Neural progenitor cell (in vitro differentiated cells): ENCODE measurements around the gene POU5F1. TPM values are rescaled to one million over a fixed set of nuclear protein-coding genes. Genes with fewer than 3 reads are reported as not detected.

Source experiments
- DNase-seq: peaks from one replicate; pipeline ENCODE4 v3.0.0-alpha.2; 2016; ENCODE audit warnings: low spot score
- H2AFZ ChIP-seq: fragments of 200-600 bp; sonication (generic); replicated peaks from 2 replicates; pipeline ENCODE4 v1.6.1; 2016; ENCODE audit warnings: antibody characterized with exemption
- H3F3A ChIP-seq: fragments of 200-600 bp; sonication (generic); 2 replicates; pipeline ENCODE4 v1.6.1; 2016; ENCODE audit warnings: antibody characterized with exemption, low read depth
- H3K27ac ChIP-seq: fragments of 200-600 bp; sonication (generic); 2 replicates; pipeline ENCODE4 v1.5.1; 2016; ENCODE audit warnings: mild to moderate bottlenecking
- H3K27me3 ChIP-seq: fragments of 200-600 bp; sonication (generic); 2 replicates; pipeline ENCODE4 v1.6.1; 2016; ENCODE audit warnings: mild to moderate bottlenecking, moderate library complexity
- H3K36me3 ChIP-seq: fragments of 200-600 bp; sonication (generic); 2 replicates; pipeline ENCODE4 v1.5.1; 2016
- H3K4me1 ChIP-seq: fragments of 200-600 bp; sonication (generic); 2 replicates; pipeline ENCODE4 v1.6.1; 2016; ENCODE audit warnings: mixed run types
- H3K4me2 ChIP-seq: fragments of 200-600 bp; sonication (generic); 2 replicates; pipeline ENCODE4 v1.6.1; 2016
- H3K4me3 ChIP-seq: fragments of 200-600 bp; sonication (generic); 2 replicates; pipeline ENCODE4 v1.5.1; 2016
- H3K79me2 ChIP-seq: fragments of 200-600 bp; sonication (generic); 2 replicates; pipeline ENCODE4 v1.6.1; 2016; ENCODE audit warnings: low read depth
- H3K9ac ChIP-seq: fragments of 200-600 bp; sonication (generic); 2 replicates; pipeline ENCODE4 v1.6.1; 2016
- H3K9me3 ChIP-seq: fragments of 200-600 bp; sonication (generic); 2 replicates; pipeline ENCODE4 v1.5.1; 2016; ENCODE audit warnings: low read depth
- H4K20me1 ChIP-seq: fragments of 200-600 bp; sonication (generic); 2 replicates; pipeline ENCODE4 v1.6.1; 2016; ENCODE audit warnings: low read depth
- H3K27ac Mint-ChIP-seq: 3 replicates; pipeline ENCODE4 v1.8.0; 2021; ENCODE audit warnings: mixed read lengths
- H3K27me3 Mint-ChIP-seq: 2 replicates; pipeline ENCODE4 v1.8.0; 2022; ENCODE audit warnings: low read depth, mild to moderate bottlenecking, inconsistent platforms, moderate library complexity, mixed read lengths; ENCODE audit not compliant: insufficient read depth
- H3K36me3 Mint-ChIP-seq: 3 replicates; pipeline ENCODE4 v1.8.0; 2021; ENCODE audit warnings: mixed read lengths
- H3K4me1 Mint-ChIP-seq: 3 replicates; pipeline ENCODE4 v1.8.0; 2021; ENCODE audit warnings: mixed read lengths
- H3K4me3 Mint-ChIP-seq: 3 replicates; pipeline ENCODE4 v1.8.0; 2021; ENCODE audit warnings: mild to moderate bottlenecking, moderate library complexity, mixed read lengths
- H3K9me3 Mint-ChIP-seq: 3 replicates; pipeline ENCODE4 v1.8.0; 2020; ENCODE audit warnings: mixed read lengths
- CTCF ChIP-seq: fragments of 200-600 bp; sonication (generic); IDR thresholded peaks from 2 replicates; pipeline ENCODE4 v1.5.1; 2017; ENCODE audit warnings: antibody characterized with exemption, mild to moderate bottlenecking
- EZH2 ChIP-seq: fragments of 200-600 bp; sonication (generic); IDR thresholded peaks from 2 replicates; pipeline ENCODE4 v1.6.1; 2017; ENCODE audit warnings: antibody characterized with exemption, mild to moderate bottlenecking, moderate library complexity
- EZH2phosphoT487 ChIP-seq: fragments of 200-600 bp; sonication (generic); IDR thresholded peaks from 2 replicates; pipeline ENCODE4 v1.6.1; 2017; ENCODE audit warnings: antibody characterized with exemption
- total RNA-seq: library from RNA; depleted of rRNA; stranded (reverse); fragments of >200 nt; gene quantifications from 2 replicates; pipeline ENCODE4 v1.2.3, GENCODE V29; 2015; ENCODE audit warnings: low replicate concordance

The POU5F1 gene
- total RNA-seq, 1 donor from 2014 or later = 17.4 TPM

- no peaks in the 10 kb centered on the region for H3K36me3 Mint-ChIP-seq
- no peak overlapping the region for H3K27ac Mint-ChIP-seq
- Histone ChIP-seq H3K4me3 (no peak overlapping the region), H3K36me3 (no peaks in the 10 kb centered on the region), H2AFZ (no peak overlapping the region), H3F3A (no peaks in the 10 kb centered on the region), H3K9ac (no peak overlapping the region), H4K20me1 (no peaks in the 10 kb centered on the region), H3K27me3 (no peaks in the 10 kb centered on the region), H3K4me1 (peaks cover 9% of the 10 kb centered on the region), H3K79me2 (no peaks in the 10 kb centered on the region), H3K27ac (no peak overlapping the region), H3K9me3 (no peaks in the 10 kb centered on the region), H3K4me2 (no peak overlapping the region)
- no peak for DNase-seq
- peaks cover 4% of the 10 kb centered on the region for H3K4me1 Mint-ChIP-seq
- TF ChIP-seq EZH2 (no peak), EZH2phosphoT487 (no peak), CTCF (no peak)
- H3K4me3 Mint-ChIP-seq = no peak overlapping the region
- H3K27me3 Mint-ChIP-seq = peaks cover 6% of the 10 kb centered on the region
- H3K9me3 Mint-ChIP-seq = no peaks in the 10 kb centered on the region
Observed at GRCh38 chr6:31180500-31180899, 10.0 kb upstream of the POU5F1 start.

GRCh38 chr6:31179896-31180295, 9.4 kb upstream of the POU5F1 start:
- no peak overlapping the region for H3K4me3 Mint-ChIP-seq
- H3K9me3 ChIP-seq = no peaks in the 10 kb centered on the region

GRCh38 chr6:31179042-31179386, 8.5 kb upstream of the POU5F1 start:
- Mint-ChIP-seq H3K9me3 (no peaks in the 10 kb centered on the region), H3K4me1 (peaks cover 4% of the 10 kb centered on the region), H3K4me3 (no peak overlapping the region), H3K36me3 (no peaks in the 10 kb centered on the region), H3K27me3 (peaks cover 6% of the 10 kb centered on the region), H3K27ac (no peak overlapping the region)
- Histone ChIP-seq H3K4me2 (no peak overlapping the region), H3K4me1 (peaks cover 4% of the 10 kb centered on the region), H2AFZ (no peak overlapping the region), H3K9me3 (no peaks in the 10 kb centered on the region), H3K27ac (no peak overlapping the region), H3F3A (no peaks in the 10 kb centered on the region), H4K20me1 (no peaks in the 10 kb centered on the region), H3K4me3 (no peak overlapping the region), H3K79me2 (no peaks in the 10 kb centered on the region), H3K9ac (no peak overlapping the region), H3K27me3 (no peaks in the 10 kb centered on the region), H3K36me3 (no peaks in the 10 kb centered on the region)
- TF ChIP-seq CTCF = no peak
- TF ChIP-seq EZH2 = no peak
- TF ChIP-seq EZH2phosphoT487 = no peak
- no peak for DNase-seq

More at GRCh38 chr6:31179896-31180295, 9.4 kb upstream of the POU5F1 start:
- Mint-ChIP-seq H3K4me1 (peaks cover 4% of the 10 kb centered on the region), H3K27ac (no peak overlapping the region), H3K27me3 (peaks cover 6% of the 10 kb centered on the region), H3K9me3 (no peaks in the 10 kb centered on the region), H3K36me3 (no peaks in the 10 kb centered on the region)
- H3K9ac ChIP-seq = no peak overlapping the region
- no peak overlapping the region for H3K4me2 ChIP-seq
- no peak for DNase-seq
- H3K27me3 ChIP-seq = no peaks in the 10 kb centered on the region
- H3K79me2 ChIP-seq = no peaks in the 10 kb centered on the region
- no peak for TF ChIP-seq CTCF
- no peak for TF ChIP-seq EZH2
- no peak for TF ChIP-seq EZH2phosphoT487
- H3K27ac ChIP-seq = no peak overlapping the region
- H3K4me1 ChIP-seq = peaks cover 9% of the 10 kb centered on the region
- H3F3A ChIP-seq = no peaks in the 10 kb centered on the region
- H3K36me3 ChIP-seq = no peaks in the 10 kb centered on the region
- H2AFZ ChIP-seq = no peak overlapping the region
- H4K20me1 ChIP-seq = no peaks in the 10 kb centered on the region
- no peak overlapping the region for H3K4me3 ChIP-seq
